ENCODE data around the gene CHN2. TPM values are rescaled to one million over a fixed set of nuclear protein-coding genes. Genes with fewer than 3 reads are reported as not detected.
A peak's percentile ranks its signal among the peaks of the same experiment; 100 is the strongest.

The CHN2 gene
- polyA plus RNA-seq, 2 of the 4 experiments (the other 2 are of a cell fraction): 0.06 TPM; not detected in 1

- H3K4me2 ChIP-seq: no peak overlapping the region
- no peaks in the 10 kb centered on the region for H3K9me3 ChIP-seq
- ChIA-PET CTCF (no interaction called here), POLR2A (no interaction called here)
- no peaks in the 10 kb centered on the region for H3K4me1 ChIP-seq
- no peak overlapping the region for H3K27ac ChIP-seq
- DNase-seq (ENCODE audit: low read depth in 1 of 2, low spot score in 1 of 2): no peak
- no peak overlapping the region for H3K4me3 ChIP-seq
- WGBS (ENCODE audit: missing lambda C conversion rate): 76% methylated on average over 1 of the region's 1 CpG
- no peak for ATAC-seq
- peak; percentile 18 for FAIRE-seq
- TF ChIP-seq, protein P1, sequence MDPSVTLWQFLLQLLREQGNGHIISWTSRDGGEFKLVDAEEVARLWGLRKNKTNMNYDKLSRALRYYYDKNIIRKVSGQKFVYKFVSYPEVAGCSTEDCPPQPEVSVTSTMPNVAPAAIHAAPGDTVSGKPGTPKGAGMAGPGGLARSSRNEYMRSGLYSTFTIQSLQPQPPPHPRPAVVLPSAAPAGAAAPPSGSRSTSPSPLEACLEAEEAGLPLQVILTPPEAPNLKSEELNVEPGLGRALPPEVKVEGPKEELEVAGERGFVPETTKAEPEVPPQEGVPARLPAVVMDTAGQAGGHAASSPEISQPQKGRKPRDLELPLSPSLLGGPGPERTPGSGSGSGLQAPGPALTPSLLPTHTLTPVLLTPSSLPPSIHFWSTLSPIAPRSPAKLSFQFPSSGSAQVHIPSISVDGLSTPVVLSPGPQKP (IDR thresholded peaks at IDR 0.05; ENCODE audit: low read depth, low read length): no peak
- TF ChIP-seq POLR2AphosphoS2 (conservative IDR thresholded peaks at IDR 0.05; ENCODE audit: low read length) (no peak), FOSB (CRISPR knock-in tag; IDR thresholded peaks at IDR 0.05) (no peak), SMC3 (IDR thresholded peaks at IDR 0.05) (no peak), RFX5 (IDR thresholded peaks at IDR 0.05) (no peak), CHD4 (IDR thresholded peaks at IDR 0.05; ENCODE audit: borderline replicate concordance) (no peak), ATOH8 (CRISPR knock-in tag; IDR thresholded peaks at IDR 0.05; ENCODE audit: low read depth) (no peak), ZNF302 (CRISPR knock-in tag; IDR thresholded peaks at IDR 0.05) (no peak), HDAC2 (IDR thresholded peaks at IDR 0.05) (no peak), KDM1A (IDR thresholded peaks at IDR 0.05; ENCODE audit: low read depth) (no peak), ZSCAN20 (CRISPR knock-in tag; IDR thresholded peaks at IDR 0.05) (no peak), HMGXB4 (CRISPR knock-in tag; IDR thresholded peaks at IDR 0.05; ENCODE audit: borderline replicate concordance) (no peak), PBX3 (IDR thresholded peaks at IDR 0.05) (no peak), NFE2L2 (conservative IDR thresholded peaks at IDR 0.05; ENCODE audit: low read length) (no peak), FOXS1 (CRISPR knock-in tag; IDR thresholded peaks at IDR 0.05) (no peak), ESRRA (IDR thresholded peaks at IDR 0.05; ENCODE audit: borderline replicate concordance, low read length) (no peak)
- TF ChIP-seq, protein P2, sequence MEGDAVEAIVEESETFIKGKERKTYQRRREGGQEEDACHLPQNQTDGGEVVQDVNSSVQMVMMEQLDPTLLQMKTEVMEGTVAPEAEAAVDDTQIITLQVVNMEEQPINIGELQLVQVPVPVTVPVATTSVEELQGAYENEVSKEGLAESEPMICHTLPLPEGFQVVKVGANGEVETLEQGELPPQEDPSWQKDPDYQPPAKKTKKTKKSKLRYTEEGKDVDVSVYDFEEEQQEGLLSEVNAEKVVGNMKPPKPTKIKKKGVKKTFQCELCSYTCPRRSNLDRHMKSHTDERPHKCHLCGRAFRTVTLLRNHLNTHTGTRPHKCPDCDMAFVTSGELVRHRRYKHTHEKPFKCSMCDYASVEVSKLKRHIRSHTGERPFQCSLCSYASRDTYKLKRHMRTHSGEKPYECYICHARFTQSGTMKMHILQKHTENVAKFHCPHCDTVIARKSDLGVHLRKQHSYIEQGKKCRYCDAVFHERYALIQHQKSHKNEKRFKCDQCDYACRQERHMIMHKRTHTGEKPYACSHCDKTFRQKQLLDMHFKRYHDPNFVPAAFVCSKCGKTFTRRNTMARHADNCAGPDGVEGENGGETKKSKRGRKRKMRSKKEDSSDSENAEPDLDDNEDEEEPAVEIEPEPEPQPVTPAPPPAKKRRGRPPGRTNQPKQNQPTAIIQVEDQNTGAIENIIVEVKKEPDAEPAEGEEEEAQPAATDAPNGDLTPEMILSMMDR (IDR thresholded peaks at IDR 0.05): no peak
- TF ChIP-seq, protein P3, sequence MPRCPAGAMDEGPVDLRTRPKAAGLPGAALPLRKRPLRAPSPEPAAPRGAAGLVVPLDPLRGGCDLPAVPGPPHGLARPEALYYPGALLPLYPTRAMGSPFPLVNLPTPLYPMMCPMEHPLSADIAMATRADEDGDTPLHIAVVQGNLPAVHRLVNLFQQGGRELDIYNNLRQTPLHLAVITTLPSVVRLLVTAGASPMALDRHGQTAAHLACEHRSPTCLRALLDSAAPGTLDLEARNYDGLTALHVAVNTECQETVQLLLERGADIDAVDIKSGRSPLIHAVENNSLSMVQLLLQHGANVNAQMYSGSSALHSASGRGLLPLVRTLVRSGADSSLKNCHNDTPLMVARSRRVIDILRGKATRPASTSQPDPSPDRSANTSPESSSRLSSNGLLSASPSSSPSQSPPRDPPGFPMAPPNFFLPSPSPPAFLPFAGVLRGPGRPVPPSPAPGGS (IDR thresholded peaks at IDR 0.05): no peak
Observed at GRCh38 chr7:29365423-29365822, 170.8 kb downstream of the CHN2 start.

- no peak for FAIRE-seq
- no peak for ATAC-seq
- no peak for DNase-seq (ENCODE audit: low read depth in 1 of 2, low spot score in 1 of 2)
- TF ChIP-seq, protein P2 (IDR thresholded peaks at IDR 0.05): no peak
- TF ChIP-seq CBX8 (IDR thresholded peaks at IDR 0.05) (no peak), TFCP2L1 (CRISPR knock-in tag; IDR thresholded peaks at IDR 0.05) (no peak), BHLHE40 (IDR thresholded peaks at IDR 0.05; ENCODE audit: low read depth, low read length) (no peak), CEBPB (IDR thresholded peaks at IDR 0.05) (no peak), JUN (IDR thresholded peaks at IDR 0.05) (no peak), FOSL2 (IDR thresholded peaks at IDR 0.05) (no peak), FOSL2 (CRISPR knock-in tag; IDR thresholded peaks at IDR 0.05) (no peak)
- CTCF ChIA-PET: no interaction called here
- WGBS (ENCODE audit: missing lambda C conversion rate): 16% methylated on average over 3 of the region's 3 CpGs
- Histone ChIP-seq H3K27ac (no peak overlapping the region), H3K4me1 (no peaks in the 10 kb centered on the region), H3K9me3 (no peaks in the 10 kb centered on the region), H3K4me2 (no peak overlapping the region), H3K4me3 (no peak overlapping the region)
- POLR2A ChIA-PET: no interaction called here
Observed at GRCh38 chr7:29367784-29368183, 173.2 kb downstream of the CHN2 start.

Measured in A549 (cell line).